Upper lobe of left lung (tissue), 6 donors: Measurements from ENCODE around the gene COL4A6. TPM values are rescaled to one million over a fixed set of nuclear protein-coding genes. Genes with fewer than 3 reads are reported as not detected.

Experiments used
- ATAC-seq, 2 donors: fragments of 200-7000 bp; cut with Tn5 transposase; one replicate each; pipeline ENCODE4 v1.9.1; 2022; ENCODE audit warnings: mild to moderate bottlenecking in 2 of 2, moderate library complexity in 2 of 2; ENCODE audit not compliant: low FRiP score in 2 of 2
- DNase-seq, 2 donors: peaks; one replicate each; pipeline ENCODE4 v3.0.0-alpha.2; 2019 to 2020
- H3K27ac ChIP-seq, 4 donors: fragments of 200-600 bp; sonication (generic); one replicate each; pipeline ENCODE4 v1.5.1; 2016 to 2019
- H3K27me3 ChIP-seq, 4 donors: fragments of 200-600 bp; sonication (generic); one replicate each; pipeline ENCODE4 v1.5.1; 2017 to 2019
- H3K36me3 ChIP-seq, 4 donors: fragments of 200-600 bp; sonication (generic); one replicate each; pipeline ENCODE4 v1.5.1; 2016 to 2019
- H3K4me1 ChIP-seq, 4 donors: fragments of 200-600 bp; sonication (generic); one replicate each; pipeline ENCODE4 v1.5.1; 2018 to 2019
- H3K4me3 ChIP-seq, 4 donors: fragments of 200-600 bp; sonication (generic); one replicate each; pipeline ENCODE4 v1.5.1; 2017 to 2019; ENCODE audit warnings: mild to moderate bottlenecking in 2 of 4, moderate library complexity in 1 of 4
- H3K9me3 ChIP-seq, 4 donors: fragments of 200-600 bp; sonication (generic); one replicate each; pipeline ENCODE4 v1.5.1; 2018 to 2019
- CTCF ChIP-seq, 6 experiments: fragments of 450-650 bp in 4 of 6; fragments of 200-600 bp in 2 of 6; sonication (generic) in 2 of 6; IDR thresholded peaks; one replicate each; pipeline ENCODE4 v1.5.1; 2016 to 2019; ENCODE audit warnings: antibody characterized with exemption in 6 of 6
- EP300 ChIP-seq, 4 donors: sonication (generic); formaldehyde crosslinking; IDR thresholded peaks; one replicate each; pipeline ENCODE4 v1.5.1; 2017; ENCODE audit warnings: antibody characterized with exemption in 4 of 4, control low read depth in 2 of 4
- POLR2A ChIP-seq, 4 donors: fragments of 450-650 bp; IDR thresholded peaks; one replicate each; pipeline ENCODE4 v1.5.1; 2016 to 2017; ENCODE audit warnings: antibody characterized with exemption in 4 of 4, mild to moderate bottlenecking in 2 of 4
- POLR2AphosphoS5 ChIP-seq, 2 donors: sonication (generic); formaldehyde crosslinking; IDR thresholded peaks; one replicate each; pipeline ENCODE4 v1.5.1; 2017; ENCODE audit warnings: antibody characterized with exemption in 2 of 2
- WGBS, 2 donors: methylation state at CpG; one replicate each; pipeline ENCODE4 v1.1.5; 2017 to 2018; 5-methylcytosine and 5-hydroxymethylcytosine counted together
- total RNA-seq, 6 donors: library from RNA; depleted of rRNA in 4 of 6; stranded (reverse); fragments of >200 nt in 4 of 6; gene quantifications; one replicate each; pipeline versions ENCODE4 v1.1.0 to v1.2.1, GENCODE V29; 2016 to 2021
- donor health status: DM: no; HTN: no; CAD: no; lungs with moderate emphysema.
- donor health status: DM: no; HTN: yes; CAD: no; lungs with severe emphysema.

Gene COL4A6
- total RNA-seq, 6 donors from 2014 or later = 0.52 to 3.8 (median 2.2) TPM

- no peaks in the 10 kb centered on the region for H3K36me3 ChIP-seq
- H3K27ac ChIP-seq = no peak overlapping the region
- no peaks in the 10 kb centered on the region for H3K4me1 ChIP-seq
- no peaks in the 10 kb centered on the region for H3K9me3 ChIP-seq
- no peaks in the 10 kb centered on the region for H3K27me3 ChIP-seq
- WGBS, 2 donors = 39 to 49% methylated on average over 6 of the region's 6 CpGs
- no peak overlapping the region for H3K4me3 ChIP-seq
- no peak for TF ChIP-seq EP300 (IDR thresholded peaks at IDR 0.05)
- no peak for TF ChIP-seq POLR2AphosphoS5 (IDR thresholded peaks at IDR 0.05)
- no peak for TF ChIP-seq POLR2A (IDR thresholded peaks at IDR 0.05)
- no peak for TF ChIP-seq CTCF (IDR thresholded peaks at IDR 0.05)
- ATAC-seq (no peak), DNase-seq (no peak)
These were observed 167.4 kb downstream of the COL4A6 start for GRCh38 chrX:108270739-108271396.

GRCh38 chrX:108270280-108270679 is 167.9 kb downstream of the COL4A6 start:
- TF ChIP-seq EP300 (IDR thresholded peaks at IDR 0.05) (no peak), CTCF (IDR thresholded peaks at IDR 0.05) (no peak), POLR2A (IDR thresholded peaks at IDR 0.05) (no peak), POLR2AphosphoS5 (IDR thresholded peaks at IDR 0.05) (no peak)
- no peak for ATAC-seq
- Histone ChIP-seq H3K36me3 (no peaks in the 10 kb centered on the region), H3K27ac (no peak overlapping the region), H3K4me1 (no peaks in the 10 kb centered on the region), H3K4me3 (no peak overlapping the region), H3K27me3 (no peaks in the 10 kb centered on the region), H3K9me3 (no peaks in the 10 kb centered on the region)
- 74 to 100% methylated on average over 1 of the region's 1 CpG for WGBS, 2 donors
- DNase-seq = no peak

GRCh38 chrX:108268434-108269080 is 169.7 kb downstream of the COL4A6 start:
- Histone ChIP-seq H3K27me3 (no peaks in the 10 kb centered on the region), H3K9me3 (no peaks in the 10 kb centered on the region), H3K4me1 (no peaks in the 10 kb centered on the region), H3K36me3 (no peaks in the 10 kb centered on the region), H3K27ac (no peak overlapping the region), H3K4me3 (no peak overlapping the region)
- DNase-seq (no peak), ATAC-seq (no peak)
- no peak for TF ChIP-seq CTCF (IDR thresholded peaks at IDR 0.05)
- TF ChIP-seq EP300 (IDR thresholded peaks at IDR 0.05) = no peak
- TF ChIP-seq POLR2A (IDR thresholded peaks at IDR 0.05) = no peak
- TF ChIP-seq POLR2AphosphoS5 (IDR thresholded peaks at IDR 0.05) = no peak
- 74 to 77% methylated on average over 4 of the region's 4 CpGs for WGBS, 2 donors

- Histone ChIP-seq H3K9me3 (no peaks in the 10 kb centered on the region), H3K27ac (no peak overlapping the region), H3K4me3 (no peak overlapping the region), H3K27me3 (no peaks in the 10 kb centered on the region), H3K4me1 (no peaks in the 10 kb centered on the region), H3K36me3 (no peaks in the 10 kb centered on the region)
- no peak for DNase-seq
- TF ChIP-seq POLR2AphosphoS5 (IDR thresholded peaks at IDR 0.05) (no peak), CTCF (IDR thresholded peaks at IDR 0.05) (no peak), EP300 (IDR thresholded peaks at IDR 0.05) (no peak), POLR2A (IDR thresholded peaks at IDR 0.05) (no peak)
- WGBS, 2 donors = 26 to 33% methylated on average over 2 of the region's 2 CpGs
- ATAC-seq = no peak
These were observed 170.7 kb downstream of the COL4A6 start for GRCh38 chrX:108267557-108267956.

GRCh38 chrX:108264376-108264775 is 173.8 kb downstream of the COL4A6 start:
- ATAC-seq = no peak

More at GRCh38 chrX:108264376-108264775, 173.8 kb downstream of the COL4A6 start:
- Histone ChIP-seq H3K27ac (no peak overlapping the region), H3K36me3 (no peaks in the 10 kb centered on the region), H3K4me1 (no peaks in the 10 kb centered on the region), H3K4me3 (no peak overlapping the region), H3K27me3 (no peaks in the 10 kb centered on the region), H3K9me3 (no peaks in the 10 kb centered on the region)
- TF ChIP-seq CTCF (IDR thresholded peaks at IDR 0.05) = no peak
- no peak for TF ChIP-seq POLR2A (IDR thresholded peaks at IDR 0.05)
- TF ChIP-seq POLR2AphosphoS5 (IDR thresholded peaks at IDR 0.05) = no peak
- TF ChIP-seq EP300 (IDR thresholded peaks at IDR 0.05) = no peak
- no peak for DNase-seq
- 75 to 83% methylated on average over 1 to 2 of the region's 2 CpGs for WGBS, 2 donors
